CMK (cell line): ENCODE measurements around the gene DLG2.

Experiments used
- DNase-seq: peaks from one replicate; pipeline ENCODE4 v3.0.0-alpha.2; 2010; ENCODE audit warnings: low read depth

DLG2 gene

DNA sequence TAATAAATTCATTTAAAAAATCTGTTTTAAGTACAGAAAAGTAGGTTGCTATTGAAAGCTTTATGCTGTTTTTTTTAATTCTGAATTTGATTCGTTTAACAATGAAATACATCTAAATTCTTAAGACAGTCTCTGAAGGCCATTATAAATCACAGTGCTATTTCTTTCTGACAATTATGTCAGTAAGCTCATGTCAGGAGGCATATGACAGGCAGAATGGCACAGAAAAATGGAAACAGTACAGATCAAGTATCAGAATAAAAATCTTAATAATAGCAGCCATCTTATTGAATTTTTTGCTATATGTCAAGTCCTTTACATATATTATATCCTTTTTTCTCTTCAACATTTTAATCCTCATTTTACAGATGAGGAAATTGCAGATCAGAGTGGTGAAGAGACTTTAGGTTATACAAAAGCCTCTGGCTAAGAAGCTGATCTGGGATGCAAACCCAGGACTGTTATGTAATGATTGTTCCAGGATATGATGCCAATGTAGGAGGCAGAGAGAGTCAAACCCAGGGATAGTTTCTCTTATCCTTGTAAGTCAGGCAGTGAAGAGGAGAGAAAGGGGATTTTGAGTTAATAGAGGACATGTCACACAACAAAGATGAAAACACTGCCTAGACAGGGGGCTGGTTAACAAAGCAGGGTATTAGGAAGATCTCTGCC, 2057.9 kb downstream of the DLG2 start:
- no peak for DNase-seq

DNA sequence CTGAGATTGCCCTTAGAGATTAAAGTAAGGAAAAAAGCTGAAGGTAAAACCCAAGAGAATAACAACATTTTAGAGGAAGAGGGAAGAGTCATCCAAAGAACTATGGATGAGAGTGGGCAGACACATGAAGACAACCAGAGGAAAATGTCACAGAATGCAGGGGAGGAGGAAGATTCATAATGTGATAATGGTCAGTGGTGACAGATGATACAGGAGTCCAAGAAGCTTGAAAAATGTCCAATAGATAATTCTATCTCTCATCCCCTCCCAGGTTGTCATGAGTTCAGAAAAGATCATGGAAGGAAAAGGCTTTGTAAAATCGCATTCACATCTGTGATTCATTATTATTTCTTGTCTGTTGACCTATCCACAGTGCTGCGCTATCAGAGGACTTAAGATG, 2058.6 kb downstream of the DLG2 start:
- no peak for DNase-seq

DNA sequence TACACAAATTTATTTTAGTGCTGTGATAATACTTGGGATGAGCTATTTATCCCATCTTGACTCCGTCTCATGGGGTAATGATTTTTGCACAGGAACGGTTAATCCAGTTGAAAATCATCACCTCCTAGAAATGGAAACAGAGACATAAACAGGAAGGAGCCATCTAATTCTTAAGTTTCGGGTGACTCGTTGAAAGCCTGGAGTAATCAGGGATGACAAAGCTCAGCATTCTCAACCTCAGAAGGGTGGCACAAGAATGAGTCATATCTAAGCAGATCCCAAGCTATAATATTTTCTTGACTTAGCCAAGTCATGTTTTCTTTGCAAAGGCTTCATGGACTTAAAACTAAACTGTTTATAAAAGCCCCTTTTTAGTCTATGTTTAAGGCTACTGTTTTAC, 2060.2 kb downstream of the DLG2 start:
- DNase-seq = no peak

DNA sequence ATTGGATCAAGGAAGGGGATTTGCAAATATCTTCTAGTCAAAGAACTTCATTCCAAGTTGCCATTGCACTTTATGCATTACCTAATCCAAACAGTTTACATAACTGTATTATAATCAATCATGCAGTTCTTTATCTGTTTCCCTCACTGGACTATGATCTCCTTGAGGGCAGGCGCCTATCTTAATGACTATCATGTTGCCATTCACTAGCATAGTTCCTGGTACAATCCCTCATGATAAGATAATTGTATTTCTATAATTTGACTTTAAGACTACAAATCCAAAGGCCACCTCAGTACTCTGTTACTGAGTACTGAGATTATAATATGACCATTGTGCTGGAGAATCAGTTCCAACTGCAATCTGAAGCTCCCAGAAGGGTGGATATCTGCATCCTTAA, 2062.3 kb downstream of the DLG2 start:
- no peak for DNase-seq

DNA sequence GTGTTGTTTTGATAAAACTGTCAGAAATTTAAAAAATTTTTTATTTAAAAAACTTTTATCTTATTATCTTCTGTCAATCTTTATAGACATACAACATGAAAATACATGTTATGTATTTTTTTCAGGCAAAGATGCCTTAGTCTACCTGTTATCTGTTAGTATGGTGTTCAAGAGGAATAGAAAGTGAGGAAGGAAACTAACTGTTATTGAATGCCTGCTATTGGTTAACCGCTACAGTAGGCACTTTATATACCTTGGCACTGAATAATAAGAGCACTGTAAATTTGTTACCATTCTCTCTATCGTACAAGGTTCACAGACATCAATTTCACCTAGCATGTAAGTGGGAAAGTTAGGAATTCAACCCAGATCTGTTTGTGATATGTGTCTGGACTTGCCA, 2068.9 kb downstream of the DLG2 start:
- DNase-seq = no peak

DNA sequence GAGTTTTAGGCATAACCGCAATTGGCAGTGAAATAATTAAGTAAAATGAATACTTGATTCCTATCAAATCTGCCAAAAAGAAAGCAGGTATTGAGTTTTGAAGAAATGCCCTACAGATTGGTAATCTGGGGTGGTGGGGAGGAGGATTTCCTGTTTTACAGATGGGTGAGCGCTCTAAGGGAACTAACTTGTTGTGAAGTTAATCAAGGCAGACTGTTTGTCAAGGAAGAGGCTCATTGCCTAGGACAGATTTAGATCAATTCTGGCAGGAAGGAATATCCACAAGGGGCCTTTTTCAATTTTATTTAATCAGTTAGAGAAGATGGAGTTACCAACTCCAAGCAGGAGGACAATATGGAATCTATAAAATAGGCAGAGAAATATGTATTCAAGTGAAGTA, 2069.5 kb downstream of the DLG2 start:
- DNase-seq = no peak

DNA sequence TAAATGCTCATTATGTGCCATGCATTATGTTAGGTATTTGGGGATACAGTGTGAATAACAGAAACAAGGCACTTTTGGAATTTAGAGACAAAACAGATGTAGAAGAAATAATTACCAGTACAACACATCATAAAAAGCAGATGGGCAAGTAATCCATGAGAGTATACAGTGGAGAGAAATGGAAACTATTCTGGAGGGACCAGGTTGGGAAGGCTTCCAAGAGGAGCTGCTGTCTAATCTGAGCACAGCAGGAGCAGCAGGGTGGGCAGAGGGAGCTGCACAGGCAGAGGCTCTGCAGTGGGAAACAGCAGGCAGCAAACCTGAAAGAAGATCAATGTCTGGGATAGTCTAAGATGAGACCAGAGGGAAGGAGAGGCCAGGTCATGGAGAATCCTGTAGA, 2072.3 kb downstream of the DLG2 start:
- no peak for DNase-seq

DNA sequence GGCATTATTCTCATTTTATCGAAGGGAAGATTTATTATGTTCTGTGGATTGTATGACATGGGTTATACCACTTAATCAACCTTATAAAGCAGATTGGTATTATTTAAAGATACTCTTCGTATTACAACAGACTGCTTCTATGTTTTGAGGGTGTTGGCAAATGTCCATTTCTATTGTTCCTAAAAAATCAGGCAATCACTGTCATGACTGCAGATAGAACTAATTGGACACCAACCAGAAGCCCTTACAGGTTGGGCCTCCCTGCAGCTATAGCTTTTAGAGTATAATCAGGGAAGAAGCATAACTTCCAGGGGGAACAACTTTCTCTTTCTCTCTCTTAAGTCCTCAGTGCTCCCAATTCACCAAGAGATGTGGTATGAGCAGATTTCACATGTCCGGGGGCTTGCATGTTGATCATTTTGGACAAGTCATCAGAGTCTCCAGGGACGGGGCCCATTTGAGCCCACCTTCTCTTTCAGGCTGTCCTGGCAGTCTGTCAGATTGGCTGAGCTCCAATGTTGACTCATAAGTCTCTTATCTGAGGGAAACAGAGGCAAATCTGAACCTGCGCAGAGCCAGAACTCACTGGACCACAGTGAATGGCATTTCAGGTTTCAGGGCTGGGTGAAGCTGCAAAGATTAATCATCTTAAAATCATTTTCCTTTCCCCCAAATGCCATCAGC, 2077.0 kb downstream of the DLG2 start:
- no peak for DNase-seq

DNA sequence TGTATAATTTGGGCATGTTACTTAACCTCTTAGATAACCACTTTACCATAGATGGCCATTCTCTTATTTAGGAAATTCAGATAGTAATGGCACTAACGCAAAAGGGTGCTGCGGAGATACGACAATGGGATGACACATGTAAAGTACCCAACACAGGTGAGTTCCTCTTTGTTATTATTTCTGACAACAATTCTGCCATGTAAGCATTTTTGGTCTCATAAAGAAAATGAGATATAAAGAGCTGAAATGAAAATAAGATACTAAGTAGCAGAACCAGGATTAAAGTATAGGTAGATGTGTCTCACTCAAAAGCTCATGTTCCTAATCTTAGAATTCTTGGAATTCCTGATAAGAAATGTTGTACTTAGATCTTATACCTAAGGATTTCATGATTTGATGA, 2080.8 kb downstream of the DLG2 start:
- DNase-seq = no peak

DNA sequence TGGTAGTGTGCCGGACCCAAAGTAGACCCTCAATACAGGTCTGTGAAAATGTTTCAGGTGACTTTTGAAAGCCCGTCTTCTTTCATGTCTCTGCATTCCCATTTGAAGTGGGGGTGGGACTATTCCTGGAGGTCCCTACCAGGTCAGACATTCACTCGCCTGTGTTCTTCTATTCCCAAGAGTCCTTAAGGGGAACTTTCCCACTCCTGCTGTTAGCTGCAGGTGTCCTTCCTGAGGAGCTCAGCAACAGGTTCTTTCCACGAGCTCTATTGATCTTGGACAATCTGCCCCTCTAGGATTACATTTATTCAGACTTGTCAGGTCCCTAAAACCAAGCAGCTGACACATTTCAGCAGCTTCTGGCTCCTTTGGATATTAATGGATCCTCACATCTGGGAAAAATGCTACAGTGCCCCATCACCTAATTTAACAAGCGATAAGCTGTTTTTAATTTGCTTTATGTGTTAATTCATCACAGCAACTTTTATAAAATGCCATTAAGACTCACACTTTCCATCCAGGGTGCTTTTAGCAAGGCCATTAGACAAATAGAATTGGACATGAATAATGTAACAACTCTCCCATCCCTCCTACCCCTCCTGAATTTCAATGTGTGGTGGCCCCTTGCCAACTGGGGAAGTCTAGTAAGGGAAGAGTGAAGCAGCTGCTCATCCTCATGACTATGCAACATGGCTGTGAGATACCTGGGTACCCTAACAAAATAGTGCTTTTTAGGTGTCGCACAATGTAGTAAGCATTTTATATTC, 2081.5 kb downstream of the DLG2 start:
- DNase-seq = no peak

DNA sequence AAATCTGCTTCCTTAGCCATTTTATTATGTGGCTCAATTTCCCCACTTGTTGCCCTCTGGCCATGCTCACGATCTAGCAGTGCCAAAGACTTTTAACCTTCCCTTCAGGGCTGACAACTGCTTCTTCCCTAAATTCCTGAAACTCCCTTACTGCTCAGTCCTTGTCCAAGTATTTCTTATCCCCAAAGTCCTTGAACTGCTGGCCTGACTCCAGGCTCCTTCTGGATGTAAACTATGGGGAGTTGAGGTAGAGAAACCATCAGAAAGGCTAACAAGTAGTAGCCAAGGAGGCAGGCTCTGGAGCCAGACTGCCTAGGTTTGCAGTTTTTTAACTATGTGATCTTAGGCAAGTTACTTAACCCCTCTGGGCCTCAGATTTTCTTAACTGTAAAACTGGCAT, 2082.3 kb downstream of the DLG2 start:
- no peak for DNase-seq

DNA sequence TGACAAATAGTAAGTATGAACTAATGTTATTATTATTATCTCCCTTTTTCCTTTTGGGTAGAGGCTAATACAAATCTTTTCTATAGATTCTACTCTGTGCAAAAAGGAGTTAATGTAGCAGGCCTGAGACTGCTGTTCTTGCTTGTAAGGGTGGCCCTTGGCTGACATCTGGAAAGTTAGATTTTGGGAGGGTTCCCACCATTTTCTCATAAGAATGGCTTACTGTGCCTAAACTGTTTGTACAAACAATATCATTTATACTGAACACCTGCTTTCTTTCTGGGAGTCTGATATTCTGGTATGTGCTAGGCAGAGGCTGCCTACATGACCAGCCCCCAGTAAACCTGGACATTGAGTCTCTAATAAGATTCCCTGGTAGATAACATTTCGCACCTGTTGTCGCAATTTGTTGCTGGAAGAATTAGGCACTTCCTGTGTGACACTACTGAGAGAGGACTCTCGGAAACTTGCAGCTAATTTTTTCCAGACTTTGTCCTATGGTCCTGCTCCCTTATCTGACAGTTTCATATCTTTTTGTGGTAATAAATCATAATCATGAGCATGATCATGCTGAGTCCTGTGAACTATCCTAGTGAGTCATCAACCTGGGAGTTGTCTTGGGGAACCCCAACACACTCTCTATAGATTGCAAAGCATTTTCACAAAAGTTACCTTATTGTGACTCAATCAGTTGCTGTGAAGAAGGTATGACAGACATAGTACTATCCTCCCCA, 2083.3 kb downstream of the DLG2 start:
- no peak for DNase-seq

DNA sequence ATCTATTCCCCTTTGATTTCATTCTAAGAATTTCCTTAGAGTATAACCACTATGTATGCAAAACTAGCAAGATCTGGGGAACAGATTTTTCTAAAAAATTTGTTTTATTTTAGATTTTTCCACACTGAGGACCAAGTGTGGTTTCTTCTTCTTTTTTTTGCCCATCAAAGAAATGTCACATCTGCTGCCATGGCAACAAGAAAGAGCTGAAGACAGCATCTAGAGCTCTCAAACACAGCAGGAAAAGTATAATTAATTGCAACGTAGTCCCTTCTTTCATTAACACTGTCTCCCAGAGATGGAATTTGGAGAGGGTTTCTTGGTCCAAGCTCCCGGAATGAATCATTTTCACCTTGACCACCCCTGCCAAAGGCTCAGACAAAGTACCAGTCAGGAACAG, 2084.3 kb downstream of the DLG2 start:
- DNase-seq = no peak

DNA sequence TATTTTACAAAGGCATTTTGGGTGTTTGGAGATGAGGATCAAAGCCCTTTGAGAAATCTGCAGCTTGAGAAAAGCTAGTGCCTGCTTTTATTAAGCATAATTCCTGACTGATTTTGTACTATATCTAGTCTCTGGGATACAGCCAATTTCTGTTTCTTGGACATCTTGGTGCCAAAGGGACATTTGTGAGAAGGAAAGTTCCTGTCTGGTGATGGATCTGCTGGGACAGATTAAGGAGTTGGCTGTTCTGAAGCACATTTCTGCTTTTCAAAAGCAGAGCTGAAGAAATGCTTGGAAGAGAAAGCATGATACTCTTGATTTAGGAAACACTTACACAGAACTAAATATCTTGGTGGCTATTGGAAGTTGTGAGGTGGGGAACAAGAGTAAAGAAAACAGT, 2086.4 kb downstream of the DLG2 start:
- DNase-seq = no peak

DNA sequence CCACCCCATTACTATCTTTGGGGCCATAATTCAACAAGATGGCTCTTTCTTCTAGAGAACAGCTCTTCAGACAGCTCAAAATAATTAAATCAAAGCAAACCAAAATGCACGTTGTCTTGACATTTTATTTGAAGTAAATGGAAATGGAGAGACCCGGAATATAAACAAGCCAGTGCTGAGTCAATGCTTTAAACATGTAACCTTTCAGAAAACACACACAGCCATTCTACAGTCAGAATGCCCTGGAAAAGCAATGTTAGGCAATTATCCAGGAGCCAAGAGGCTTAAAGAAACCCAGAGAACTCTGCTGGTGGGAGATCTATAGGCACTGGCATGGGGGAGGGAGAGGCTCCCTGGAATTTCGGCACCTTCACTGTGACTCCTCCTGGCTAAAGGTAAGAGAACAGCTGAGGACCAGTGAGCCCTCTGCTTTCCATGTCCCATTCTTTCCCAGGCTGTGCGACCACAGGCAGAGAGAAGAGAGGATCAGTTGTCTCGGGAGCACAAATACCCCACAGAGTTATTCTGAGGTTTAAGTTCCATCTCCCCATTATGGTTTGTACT, 2086.9 kb downstream of the DLG2 start:
- DNase-seq = no peak

DNA sequence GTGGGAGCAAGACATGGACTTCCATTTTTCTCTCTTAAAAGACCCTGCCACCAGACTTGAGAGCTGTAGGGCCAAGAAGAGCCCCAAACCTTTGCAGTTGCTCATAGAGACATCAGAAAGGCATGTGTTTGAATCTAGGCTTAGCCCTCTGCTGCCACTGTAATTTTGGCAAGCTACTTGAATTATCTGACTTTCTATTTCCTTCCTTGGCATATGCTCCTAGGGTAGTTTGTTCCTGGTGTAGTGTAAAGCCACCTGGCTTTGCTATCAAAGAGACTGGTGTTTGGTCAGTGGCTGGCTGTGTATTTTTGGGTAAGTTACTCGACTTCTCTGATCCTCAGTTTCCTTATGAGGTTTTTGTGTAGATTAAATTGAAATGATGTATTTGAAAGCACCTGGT, 2088.9 kb downstream of the DLG2 start:
- no peak for DNase-seq

DNA sequence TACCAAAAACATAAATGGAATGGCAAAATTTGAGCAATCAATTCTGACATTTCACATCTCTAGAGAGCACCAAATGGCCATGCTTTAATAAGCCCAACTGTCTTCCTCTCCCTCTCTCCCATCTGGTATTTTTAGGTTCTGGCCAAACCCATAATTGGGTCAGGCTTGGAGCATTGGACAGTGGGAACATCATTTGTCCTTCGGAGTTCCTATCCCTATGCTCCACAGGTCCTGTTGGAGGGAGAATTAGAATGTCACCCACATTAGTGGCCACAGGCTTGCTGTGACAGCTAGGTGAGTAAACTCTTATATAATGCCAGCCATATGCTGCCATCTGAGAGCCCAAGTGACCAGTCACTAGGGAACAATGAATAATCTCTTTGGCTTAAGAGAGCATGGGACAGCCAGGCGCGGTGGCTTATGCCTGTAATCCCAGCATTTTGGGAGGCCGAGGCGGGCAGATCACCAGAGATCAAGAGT, 2090.0 kb downstream of the DLG2 start:
- no peak for DNase-seq

DNA sequence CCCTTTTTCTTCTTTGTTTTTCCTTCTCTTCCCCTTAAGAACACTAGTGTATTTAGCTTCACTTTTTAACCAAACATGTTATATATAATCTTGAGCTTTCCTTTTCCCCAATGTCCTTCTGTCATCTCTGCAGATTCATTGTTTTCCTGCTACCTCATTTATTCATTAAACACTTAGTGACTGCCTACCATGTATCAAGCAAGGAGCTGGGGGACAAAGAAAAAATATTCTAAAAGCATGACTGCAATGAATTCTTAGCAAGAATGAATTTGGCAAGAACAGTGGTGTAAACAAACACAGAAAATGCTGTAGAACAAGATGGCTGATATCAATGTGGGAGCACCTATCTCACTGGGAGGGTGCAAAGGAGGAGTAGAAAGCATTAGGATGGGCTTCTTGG, 2094.0 kb downstream of the DLG2 start:
- no peak for DNase-seq

DNA sequence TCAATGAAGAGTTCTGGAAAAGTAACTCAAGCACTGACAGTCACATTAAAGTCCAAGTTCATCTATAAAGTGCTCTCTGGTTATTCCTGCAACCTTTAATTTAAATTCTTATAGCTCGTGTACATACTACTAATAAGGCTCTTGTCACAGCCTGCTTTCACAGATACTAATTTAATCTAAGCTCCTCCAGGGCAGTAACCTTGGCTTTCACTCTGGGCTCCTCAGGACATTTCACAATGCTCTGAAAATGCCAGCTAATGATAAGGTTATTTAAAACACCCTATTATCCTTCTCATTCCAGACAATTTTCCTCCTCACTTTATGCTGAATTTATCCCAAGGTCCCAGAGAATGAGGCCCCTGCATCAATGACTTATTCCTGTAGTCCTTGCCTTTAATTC, 2098.3 kb downstream of the DLG2 start:
- no peak for DNase-seq

DNA sequence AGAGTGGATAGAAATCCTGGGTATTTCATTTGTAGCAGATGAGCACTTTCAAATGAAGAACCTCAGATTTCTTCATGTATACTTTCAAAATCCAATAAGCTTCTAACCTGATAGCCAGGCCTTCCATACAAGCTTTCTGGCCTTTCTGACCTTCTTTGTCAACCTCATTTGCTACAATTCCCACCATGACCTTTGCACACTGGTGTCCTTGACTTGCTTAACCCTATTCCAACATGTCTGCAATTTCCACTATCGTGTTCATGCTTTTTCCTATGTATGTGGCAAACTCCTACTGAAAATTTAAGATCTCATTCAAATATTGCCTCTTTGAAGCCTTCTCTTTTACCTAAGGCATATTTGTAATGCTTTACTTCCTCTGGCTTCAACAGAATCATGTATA, 2098.9 kb downstream of the DLG2 start:
- DNase-seq = no peak

DNA sequence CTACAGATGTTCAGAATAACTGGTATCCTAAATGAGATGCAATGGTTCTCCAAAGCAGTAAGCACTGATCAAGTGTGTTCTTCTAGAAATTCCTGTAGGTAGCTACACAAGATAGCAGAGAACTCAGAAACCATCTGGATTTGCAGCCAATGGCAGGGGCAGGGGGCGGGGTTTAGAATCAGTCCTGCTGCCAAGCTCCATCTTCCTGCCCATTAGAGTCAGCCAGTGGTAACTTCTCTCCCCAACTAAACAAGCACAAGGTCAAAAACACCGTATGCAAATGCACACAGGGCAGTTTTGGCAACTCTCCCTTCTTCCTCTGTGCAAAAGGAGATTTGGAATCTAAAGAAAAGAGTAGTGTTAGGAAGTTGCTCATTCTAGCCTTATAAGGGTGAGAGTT, 2103.5 kb downstream of the DLG2 start:
- no peak for DNase-seq

DNA sequence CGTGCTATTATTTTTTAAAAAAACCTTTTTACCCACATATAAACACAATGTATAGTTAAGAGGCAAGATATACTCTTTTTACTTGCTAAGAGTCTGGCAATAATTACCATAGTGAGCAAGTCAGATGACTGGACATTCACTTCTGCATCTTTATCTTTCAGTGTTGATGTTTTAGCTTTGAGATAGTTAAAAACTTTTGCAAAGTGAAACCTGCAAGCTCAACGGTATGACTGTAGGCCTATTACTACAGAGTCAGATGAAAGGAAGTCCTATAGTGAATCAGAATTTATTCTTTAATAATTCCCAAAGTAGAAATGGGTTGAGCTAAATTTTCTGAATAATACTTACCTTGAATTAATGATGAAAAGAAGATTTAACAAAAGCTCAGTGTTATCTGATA, 2104.2 kb downstream of the DLG2 start:
- DNase-seq = no peak
